ENCODE data around the gene ACAP2.

Gene ACAP2

DNA sequence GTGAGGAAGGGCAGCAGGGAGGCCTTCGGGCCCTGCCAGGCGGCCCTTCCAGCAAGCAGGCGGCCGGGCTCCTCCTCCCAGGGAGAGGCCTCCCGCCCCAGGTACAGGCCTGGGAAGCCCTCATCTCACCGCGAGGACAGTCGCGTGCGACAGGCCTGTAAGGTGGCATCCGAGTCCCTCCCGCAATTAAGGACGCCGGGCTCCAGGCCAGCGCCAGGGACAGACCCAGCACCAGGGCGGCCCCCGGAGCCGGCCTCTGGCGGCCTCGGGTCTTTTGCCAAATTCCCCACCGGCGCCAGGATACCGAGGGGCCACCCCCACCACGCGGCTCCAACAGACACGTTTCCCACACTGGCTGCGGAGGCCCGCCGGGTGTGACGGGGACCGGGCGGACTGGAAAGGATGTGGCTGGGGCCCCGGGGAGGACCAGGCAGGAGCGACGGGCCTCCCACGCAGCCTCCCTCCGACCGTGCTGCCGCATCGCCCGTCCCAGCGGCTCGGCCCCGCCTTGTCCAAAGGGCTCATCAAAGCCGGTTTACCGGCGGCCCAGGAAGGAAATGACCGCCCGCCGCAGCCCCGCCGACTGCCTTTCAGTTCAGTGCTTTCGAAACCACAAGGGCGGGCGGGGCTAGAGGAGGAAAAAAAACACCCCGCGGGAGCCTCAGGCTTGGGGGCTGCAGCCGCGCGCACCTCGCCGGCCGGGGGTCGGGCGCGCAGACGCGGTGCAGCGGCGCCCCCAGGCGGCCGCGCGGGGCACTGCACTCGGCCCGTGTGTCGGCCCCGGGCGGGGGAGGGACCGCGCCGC, 183.1 kb downstream of the ACAP2 start:
- DNase-seq (ENCODE audit: low read depth in 2 of 2): peak; percentile 59 to 63

DNA sequence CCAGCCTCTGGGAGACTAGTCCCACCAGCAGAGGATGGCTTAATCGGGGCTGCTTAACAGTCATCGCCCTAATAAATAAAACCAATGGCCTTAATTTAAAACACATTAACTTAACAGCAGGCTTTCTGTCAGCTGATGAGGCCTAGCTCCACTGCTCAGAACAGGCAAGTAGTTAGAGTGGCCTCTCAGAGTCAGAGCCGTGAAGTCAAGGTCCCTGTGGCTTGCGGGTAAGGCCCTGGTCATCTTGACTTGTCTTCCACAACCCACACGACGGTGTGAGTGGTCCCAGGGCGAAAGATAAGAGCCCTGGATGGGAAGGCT, 183.7 kb downstream of the ACAP2 start:
- no peak for DNase-seq (ENCODE audit: low read depth in 2 of 2)

DNA sequence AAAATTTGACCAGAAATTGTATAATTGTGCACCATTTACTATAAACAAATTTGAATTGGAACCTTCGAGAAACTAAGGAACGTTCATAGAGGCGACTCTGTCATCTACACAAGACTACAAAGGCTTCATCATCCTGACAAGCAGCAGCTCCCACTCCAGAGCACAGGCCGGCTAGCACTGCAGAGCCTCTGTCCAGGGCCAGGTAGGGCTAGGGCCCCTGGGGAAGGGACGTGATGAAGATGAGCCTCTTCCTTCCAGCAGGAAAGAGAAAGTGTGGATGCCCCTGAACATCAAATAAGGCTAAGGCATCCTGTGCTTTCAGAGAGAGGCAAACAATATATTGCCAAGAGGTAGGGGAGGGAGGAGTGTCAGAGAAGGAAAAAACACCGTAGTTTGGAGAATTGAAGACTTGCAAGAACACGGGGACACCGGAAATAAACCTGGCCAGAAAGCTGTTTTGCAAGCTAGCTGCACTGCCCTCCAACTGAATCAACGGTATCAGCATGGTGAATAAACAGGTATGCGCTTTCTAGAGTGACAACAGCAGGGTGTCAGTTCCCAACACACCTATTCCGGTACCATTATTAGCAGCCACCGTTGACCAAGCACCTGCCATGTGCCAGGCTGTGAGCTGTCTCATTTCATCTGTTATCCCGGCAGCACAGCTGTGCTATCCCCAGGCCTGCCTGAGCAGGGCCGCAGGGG, 184.2 kb downstream of the ACAP2 start:
- DNase-seq (ENCODE audit: low read depth in 2 of 2): no peak

DNA sequence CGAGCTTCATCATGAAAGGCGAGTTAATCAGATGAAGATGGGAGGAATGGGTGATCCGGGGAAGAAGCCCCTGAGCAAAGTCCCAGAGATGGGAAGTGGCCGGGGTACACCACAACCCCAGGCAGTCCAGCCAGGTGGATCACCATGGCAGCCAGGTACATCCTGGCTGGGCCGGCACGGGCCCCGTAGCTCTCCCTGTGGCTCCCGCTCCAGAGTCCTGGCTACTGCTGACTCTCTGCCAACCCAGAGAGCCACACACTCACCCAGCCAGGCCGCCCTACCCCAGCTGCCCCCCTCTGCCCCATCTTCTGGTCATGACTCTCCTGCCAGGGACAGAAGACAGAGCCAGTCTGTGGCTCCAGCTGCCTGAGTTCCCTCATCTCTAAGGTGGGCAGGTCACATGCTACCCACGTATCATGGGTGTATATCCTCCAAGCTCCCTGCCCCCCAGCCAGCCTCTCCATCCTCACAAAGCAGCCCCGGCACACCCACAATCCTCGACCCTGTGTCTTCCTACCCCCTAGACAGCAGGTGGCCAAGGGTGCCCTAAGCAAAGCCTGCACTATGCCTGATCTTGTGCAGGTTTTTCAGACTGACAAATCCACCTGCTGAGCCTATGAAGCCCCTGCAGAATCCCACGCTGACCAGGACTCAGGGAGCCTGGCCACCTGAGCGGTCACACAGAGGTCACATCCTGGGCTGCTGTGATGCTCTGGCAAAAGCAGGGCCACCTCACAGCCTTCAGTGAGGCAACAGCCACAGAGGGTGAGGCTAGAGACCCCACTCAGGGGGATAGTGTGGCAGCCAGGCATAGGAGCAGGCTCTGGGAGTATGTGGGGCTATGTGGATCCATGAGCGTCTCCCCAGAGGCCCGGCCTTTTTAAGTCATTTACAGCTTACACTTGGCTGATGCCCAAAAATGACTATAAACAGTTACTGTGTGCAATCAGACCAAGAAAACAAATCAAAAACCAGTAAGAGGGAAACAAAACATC, 185.1 kb downstream of the ACAP2 start:
- no peak for DNase-seq (ENCODE audit: low read depth in 2 of 2)

DNA sequence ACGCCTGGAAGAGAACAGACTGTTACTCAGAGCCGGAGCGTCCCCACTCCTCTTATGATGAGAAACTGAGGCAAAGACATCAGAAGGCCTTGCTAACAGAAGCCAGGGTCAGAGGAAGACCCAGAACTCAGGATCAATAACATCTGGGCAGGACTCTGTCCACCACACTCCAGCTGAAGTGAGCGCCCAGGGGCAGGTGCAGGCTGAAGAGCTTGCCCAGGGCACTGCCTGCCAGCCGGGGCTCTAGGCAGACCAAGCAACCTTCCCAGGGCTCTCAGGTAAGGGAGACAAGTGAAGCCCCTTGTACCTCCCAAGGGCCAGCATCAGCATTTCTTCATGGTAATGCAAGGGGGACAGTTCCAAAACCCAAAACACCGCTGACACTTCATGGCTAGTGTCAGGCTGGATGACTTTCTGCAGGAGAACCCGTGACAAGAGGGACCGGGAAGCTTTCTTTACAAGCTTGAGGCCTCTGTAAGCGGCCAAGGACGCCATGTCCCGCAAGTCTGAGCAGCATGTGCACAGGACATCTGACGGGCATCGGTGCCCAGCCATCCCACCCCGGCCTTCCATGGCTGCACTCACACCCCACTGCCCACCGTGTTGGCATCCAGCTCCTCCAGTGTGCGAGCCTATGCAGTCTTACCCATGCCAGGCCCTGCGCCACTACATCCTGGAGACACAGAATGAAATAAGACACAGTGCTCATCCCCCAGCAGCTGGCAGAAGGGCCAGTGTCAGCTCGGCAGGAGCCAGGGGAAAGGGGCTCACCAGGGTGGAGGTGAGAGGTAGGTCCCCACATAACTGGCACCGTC, 186.0 kb downstream of the ACAP2 start:
- DNase-seq (ENCODE audit: low read depth in 2 of 2): no peak

DNA sequence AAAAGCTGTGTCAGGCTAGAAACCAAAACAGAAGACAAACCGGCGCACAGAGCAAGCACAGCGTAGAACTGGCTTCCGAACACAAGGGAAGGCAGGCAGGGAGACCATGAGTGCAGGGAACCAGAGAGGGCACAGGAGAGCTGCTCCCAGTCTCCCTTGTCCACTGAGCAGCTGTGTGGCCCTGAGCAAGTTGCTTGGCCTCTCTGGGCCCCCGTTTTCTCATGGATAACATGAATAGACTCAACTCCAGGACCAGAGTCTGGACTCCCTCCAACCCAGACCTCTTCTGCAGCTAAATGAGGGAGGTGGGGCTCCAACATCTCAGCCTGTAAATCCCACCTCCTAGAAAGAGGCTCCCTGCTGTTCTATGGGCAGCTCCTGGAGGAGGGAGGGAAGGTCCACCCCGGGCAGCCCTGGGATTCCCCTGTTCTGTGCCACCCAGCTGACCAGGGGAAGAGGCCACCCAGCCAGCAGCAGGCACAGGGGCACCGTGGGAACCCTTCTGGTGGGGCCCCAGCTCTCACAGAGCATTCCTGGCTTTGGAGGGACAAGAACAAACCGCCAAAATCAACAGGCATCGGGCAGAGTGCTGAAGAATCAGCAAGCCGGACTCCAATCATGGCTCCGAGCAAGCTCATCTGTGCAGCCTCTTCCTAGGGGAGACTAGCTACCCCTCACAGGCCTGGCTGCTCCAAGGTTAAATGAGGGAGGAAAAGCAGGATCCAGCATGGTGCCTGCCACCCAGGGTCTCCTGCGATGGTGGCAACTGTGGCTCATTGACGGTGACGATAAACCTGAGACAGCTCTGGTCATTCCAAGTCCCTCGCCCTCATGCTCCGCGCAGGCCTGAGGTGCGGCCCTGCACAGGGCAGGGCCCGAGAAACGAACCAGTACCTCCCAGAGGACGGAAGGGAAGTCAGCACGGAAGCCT, 187.0 kb downstream of the ACAP2 start:
- DNase-seq (ENCODE audit: low read depth in 2 of 2): no peak

DNA sequence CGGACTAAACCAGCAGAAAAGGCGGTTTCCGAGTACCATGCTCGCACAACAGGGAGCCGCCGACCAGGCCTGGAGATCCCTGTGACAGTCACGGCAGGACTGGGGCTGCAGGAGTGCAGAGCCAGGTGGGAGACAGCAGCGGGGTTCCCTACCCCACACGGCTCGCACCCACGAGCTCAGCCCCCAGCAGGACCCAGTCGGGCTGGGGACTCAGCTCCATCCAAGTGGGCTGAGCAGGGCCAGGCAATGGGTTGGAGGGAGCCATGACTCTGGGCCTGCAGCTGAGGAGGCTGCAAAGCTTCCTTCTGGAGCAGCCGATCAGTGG, 187.7 kb downstream of the ACAP2 start:
- no peak for DNase-seq (ENCODE audit: low read depth in 2 of 2)

DNA sequence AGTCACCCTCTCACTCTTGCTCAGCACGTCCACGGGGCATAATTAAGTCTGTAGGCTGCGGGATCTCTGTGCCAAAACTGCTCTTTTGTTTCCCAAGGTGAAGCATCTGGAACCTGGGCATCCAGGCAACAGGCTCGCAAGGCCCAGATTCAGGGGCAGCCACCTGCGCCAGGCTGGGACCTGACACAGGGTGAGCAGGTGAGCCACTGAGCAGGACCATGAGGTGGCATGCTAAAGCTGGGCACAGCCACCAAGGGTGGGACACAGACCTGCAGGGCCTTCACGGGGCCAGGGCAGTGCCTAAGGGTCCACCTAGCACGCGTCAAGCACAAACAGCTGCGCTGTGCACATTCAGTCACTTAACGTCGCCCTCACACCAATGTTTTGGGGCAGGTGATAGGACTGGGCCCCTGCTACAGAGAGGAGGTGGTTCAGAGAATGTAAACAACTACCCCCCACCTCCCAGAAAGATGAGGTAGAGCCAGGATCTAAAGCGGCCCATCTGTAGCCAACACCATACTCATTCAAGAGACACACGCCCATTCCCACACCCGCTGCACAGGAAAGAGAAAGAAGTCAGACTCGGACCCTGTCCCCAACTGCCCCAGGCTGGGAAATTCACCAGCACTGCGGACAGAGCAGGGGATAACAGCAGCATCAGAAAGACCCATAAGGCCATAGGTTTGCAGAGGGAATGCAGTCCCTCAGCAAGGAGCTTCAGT, 188.2 kb downstream of the ACAP2 start:
- DNase-seq (ENCODE audit: low read depth in 2 of 2): no peak

DNA sequence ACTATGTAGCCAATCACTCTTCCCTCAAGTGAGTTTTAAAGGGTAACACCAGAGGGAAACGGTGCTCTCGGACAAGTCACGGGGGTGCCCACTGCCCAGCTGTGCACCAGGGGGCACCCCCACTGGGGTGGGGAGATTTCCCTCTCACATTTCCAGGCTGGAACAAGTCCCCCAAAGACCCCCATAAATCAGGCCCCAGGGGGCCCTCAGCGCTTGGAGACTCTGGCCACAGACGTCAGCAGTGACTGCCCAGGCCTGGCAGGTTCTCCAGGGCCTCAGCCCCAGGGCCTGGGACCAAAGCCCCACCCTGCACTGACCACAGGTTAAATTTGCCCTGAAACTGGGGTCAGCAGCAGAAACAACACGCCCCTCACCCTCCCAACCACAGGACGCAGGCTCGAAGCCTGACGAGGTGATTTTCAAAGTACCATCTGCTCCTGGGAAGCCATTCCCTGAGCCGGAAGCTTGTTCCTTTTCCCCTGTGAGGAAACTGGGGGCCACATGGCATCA, 188.8 kb downstream of the ACAP2 start:
- DNase-seq (ENCODE audit: low read depth in 2 of 2): no peak

DNA sequence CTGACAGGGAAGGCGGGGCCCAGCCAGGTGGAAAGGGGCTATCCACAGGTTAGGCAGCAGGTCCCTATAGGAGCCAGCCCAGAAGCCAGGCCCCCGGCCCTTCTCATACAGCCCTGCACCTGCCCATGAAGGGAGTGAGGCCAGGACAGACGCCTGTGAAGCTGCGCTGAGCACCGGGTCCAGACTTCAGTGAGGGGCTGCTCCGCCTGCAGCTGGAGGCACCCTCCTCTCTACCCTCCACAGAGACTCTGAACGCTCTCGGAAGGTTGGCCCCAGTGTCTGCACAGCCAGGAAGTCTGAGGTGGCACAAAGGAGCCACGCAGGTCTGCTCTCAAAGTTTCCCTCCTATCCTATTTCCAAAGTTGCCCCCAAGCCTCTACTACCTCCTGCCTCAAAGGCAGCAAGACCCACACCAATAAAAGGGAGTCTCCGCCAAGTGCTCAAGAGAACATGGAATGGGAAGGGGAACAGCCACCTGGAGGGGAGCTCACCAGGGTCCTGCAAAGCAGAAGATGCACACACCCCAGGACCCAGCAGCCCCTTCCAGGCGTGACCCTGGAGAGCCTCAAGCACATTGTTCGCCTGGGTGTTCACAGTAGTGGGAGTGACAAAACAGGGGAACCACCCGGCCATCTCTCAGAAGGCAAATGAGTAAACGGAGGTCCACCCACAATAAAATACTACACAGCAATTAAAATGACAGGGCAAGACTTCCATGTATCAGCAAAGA, 191.3 kb downstream of the ACAP2 start:
- no peak for DNase-seq (ENCODE audit: low read depth in 2 of 2)

DNA sequence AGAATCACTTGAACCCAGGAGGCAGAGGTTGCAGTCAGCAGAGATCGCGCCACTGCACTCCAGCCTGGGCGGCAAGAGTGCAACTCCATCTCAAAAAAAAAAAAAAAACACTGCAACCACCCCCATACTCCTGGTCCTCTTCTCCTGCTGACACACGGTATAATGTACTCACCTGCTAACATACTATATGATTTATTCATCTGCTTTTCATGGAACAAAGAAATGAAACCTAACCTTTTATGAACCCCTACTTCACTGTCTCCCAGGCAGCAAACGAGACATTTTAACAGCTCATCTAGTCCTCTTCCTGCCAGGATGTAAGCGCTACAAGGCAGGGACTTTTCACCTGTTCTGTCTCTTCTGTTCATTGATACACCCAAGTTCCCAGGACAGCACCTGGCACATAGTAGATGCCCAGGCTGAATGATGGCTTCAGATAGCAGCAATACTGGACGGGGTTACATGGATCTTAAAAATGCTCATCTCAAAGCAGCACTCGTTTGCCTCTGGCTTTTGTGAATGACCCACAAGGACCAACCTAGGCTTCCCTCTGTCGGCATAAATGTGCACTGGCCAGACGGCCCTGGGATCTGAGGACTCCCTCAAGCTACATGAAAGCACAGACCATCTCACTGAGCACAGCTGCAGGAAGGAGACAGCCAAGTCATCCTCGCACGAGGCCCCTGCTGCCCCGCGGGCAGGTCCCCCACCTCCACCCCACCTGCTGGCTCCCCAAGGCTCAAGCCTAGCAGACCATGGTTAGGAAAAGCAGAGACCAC, 192.2 kb downstream of the ACAP2 start:
- DNase-seq (ENCODE audit: low read depth in 2 of 2): no peak

DNA sequence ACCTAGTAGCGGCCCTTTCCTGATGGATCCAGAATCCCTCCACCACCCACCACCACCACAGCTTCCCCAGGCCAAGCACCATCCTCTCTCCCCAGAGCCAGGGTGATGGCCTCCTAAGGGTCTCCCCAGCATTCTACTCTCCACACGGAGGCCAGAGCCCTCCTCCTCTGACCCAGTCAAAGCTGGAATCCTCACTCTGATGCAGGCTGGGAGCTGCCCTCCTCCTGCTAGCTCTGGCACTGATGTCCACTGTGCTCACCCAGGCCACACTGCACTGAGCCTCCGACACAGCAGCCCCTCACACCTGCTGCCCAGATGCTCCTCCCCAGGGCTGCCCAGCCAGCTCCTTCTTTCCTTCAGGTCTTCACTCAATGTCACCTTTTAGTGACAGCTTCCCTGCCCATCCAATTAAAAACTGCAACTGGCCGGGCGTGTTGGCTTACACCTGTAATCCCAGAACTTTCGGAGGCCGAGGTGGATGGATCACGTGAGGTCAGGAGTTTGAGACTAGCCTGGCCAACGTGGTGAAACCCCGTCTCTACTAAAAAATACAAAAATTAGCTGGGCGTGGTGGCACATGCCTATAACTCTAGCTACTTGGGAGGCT, 192.9 kb downstream of the ACAP2 start:
- no peak for DNase-seq (ENCODE audit: low read depth in 2 of 2)

DNA sequence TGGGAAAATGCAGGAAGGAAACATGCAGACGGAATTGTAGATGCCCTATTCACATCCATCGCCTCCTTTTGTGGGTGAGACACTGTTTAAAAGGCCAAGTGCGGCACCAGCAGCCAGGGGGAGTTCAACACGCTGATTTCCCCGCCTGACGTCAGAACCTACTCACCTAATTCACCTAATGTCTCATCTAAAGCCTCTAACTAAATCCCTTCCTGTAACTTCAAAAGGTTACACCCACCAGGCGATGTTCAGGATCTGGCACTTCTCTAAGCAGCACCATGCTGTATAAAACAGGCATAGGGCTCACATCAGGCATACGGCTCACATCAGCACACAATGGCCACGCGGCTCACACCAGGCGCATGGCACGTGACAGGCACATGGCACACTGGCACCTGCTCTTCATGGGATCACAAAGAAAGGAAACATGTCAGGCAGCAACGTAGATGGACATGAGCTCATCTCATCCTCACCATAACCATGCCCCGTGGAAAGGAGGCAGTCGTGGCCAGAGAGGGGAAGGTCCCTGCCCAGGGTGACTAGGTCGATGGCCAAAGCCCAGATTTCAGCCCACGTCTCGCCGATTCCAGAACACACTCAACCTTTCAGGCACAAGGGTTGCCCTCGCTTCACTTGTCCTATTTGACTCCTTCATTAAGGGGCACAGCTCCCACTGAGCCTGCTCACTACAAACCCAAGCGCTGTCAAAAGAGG, 193.6 kb downstream of the ACAP2 start:
- DNase-seq (ENCODE audit: low read depth in 2 of 2): no peak

DNA sequence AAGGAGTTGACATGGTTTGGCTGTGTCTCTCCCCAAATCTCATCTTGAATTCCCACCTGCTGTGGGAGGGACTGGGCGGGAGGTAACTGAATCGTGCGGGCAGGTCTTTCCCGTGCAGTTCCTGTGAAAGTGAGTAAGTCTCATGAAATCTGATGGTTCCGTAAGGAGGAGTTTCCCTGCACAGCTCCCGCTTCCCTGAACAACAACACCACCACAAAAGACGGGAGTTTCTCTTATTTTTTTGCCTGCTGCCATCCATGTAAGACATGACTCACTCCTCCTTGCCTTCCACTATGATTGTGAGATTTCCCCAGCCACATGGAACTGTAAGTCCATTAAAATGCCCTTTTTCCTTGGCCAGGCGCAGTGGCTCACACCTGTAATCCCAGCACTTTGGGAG, 194.5 kb downstream of the ACAP2 start:
- DNase-seq (ENCODE audit: low read depth in 2 of 2): no peak

DNA sequence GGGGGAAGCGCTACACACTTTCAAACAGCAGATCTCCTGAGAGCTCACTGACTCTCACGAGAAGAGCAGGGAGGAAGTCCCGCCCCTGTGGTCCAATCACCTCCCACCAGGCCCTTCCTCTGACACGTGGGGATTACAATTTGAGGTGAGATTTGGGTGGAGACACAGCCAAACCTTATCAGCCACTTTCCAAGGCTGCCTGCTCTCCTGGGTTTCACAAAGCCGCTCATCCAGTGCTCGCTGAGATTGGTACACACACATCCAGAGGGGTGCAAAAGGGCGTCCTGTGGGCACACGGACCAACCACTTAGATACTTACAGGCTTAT, 195.0 kb downstream of the ACAP2 start:
- no peak for DNase-seq (ENCODE audit: low read depth in 2 of 2)

DNA sequence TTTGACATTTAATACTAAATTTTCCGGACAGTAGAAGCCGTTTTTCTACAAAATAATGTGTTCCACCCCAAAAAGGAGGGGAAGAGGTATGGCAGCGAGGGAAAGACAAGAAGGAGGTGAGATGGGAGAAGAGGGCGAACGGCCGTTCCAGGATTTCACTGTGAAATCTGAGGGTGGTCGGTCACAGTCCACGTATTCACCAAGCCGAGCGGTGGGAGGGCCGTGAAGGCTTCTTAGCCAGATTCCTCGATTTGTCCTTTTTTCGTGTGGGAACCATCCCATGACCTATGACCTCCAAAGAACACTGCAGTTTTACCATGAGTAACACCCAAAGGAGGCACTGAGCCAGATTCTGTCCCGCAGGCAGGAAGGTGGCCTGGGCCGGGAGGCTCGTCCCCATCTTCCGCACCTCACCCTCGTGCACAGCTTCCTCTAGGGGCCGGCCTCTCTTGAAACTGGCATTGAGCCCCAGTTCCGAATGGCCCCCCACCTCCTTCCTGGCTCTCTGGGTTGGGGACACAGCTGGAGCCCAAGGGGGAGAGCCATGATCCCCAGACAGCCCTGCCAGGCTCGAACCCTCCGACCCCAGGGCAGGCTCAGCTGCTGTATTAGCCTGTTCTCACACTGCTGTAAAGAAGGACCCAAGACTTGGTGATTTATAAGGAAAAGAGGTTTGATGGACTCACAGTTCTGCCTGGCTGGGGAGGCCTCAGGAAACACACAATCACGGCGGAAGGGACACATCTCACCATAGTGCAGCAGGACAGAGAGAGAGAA, 195.5 kb downstream of the ACAP2 start:
- no peak for DNase-seq (ENCODE audit: low read depth in 2 of 2)
